ENCODE data around the gene SPATA3. TPM values are rescaled to one million over a fixed set of nuclear protein-coding genes. Genes with fewer than 3 reads are reported as not detected.

SPATA3 gene
- polyA plus RNA-seq, 2 of the 4 experiments (the other 2 are of a cell fraction), result not detected

GRCh38 chr2:231037202-231037730 is 41.3 kb downstream of the SPATA3 start, which contains the start of gene C2orf72:
Gene C2orf72 (plus strand): TSS chr2:231037523. CDS start chr2:231037566, 43 bp downstream.
- CTCF ChIA-PET, result interaction anchor here (0.9 to 1.6 kb wide), 2 partner anchors 16 to 52 kb away, joined by 3 to 11 read pairs; no protein-coding TSS in a partner anchor
- ATAC-seq (peak; percentile 75 to 76), DNase-seq (ENCODE audit: low read depth in 1 of 2, low spot score in 1 of 2) (peak in 1 of 2 experiments; percentile 47)

GRCh38 chr2:231037731-231038482 is 42.0 kb downstream of the SPATA3 start:
- 56% methylated on average over 13 of the region's 104 CpGs for WGBS (ENCODE audit: missing lambda C conversion rate)
- FAIRE-seq, result no peak

More at GRCh38 chr2:231037202-231037730, 41.3 kb downstream of the SPATA3 start, which contains the start of gene C2orf72:
- 0 out of 3 replicates have a peak, but pooled peaks have one; percentile 64 for TF ChIP-seq BCL3 (IDR thresholded peaks at IDR 0.05)
- peak; percentile 60 for TF ChIP-seq POLR2A (IDR thresholded peaks at IDR 0.05; ENCODE audit: low read length)
- peak; percentile 35; the same call in 1 of the 2 replicates for TF ChIP-seq PHF8 (IDR thresholded peaks at IDR 0.05; ENCODE audit: borderline replicate concordance, low read depth)
- TF ChIP-seq SMC3 (IDR thresholded peaks at IDR 0.05), result no peak
- POLR2A ChIA-PET, result interaction anchor here (0.6 kb wide), 1 partner anchor 275 kb away, joined by 8 read pairs; no protein-coding TSS in a partner anchor
- FAIRE-seq, result no peak
- peak within 1 kb of the TSS; percentile 69 to 93 for H3K27ac ChIP-seq
- H3K4me3 ChIP-seq, result peak within 1 kb of the TSS; percentile 57
- 2% methylated on average over 10 of the region's 61 CpGs for WGBS (ENCODE audit: missing lambda C conversion rate)
- peak within 1 kb of the TSS; percentile 91 for H3K4me2 ChIP-seq
- H3K9me3 ChIP-seq, result no peaks in the 10 kb centered on the region
- peaks cover 27% of the 10 kb centered on the region for H3K4me1 ChIP-seq

GRCh38 chr2:231038483-231039293 is 42.8 kb downstream of the SPATA3 start:
- Histone ChIP-seq H3K4me3 (peak overlapping the region; percentile 57), H3K4me2 (peak overlapping the region; percentile 91), H3K27ac (peak overlapping the region in 1 of 2 experiments; percentile 93; a peak in 5 of 6 replicates), H3K9me3 (no peaks in the 10 kb centered on the region), H3K4me1 (peaks cover 21% of the 10 kb centered on the region)
- FAIRE-seq (no peak), DNase-seq (ENCODE audit: low read depth in 1 of 2, low spot score in 1 of 2) (no peak), ATAC-seq (peak in 1 of 2 experiments; percentile 17; a peak in 3 of 6 replicates)
- POLR2A ChIA-PET, result interaction anchor here (1.0 kb wide), 1 partner anchor 14 kb away, joined by 3 read pairs; no protein-coding TSS in a partner anchor
- 91% methylated on average over 19 of the region's 21 CpGs for WGBS (ENCODE audit: missing lambda C conversion rate)
- CTCF ChIA-PET, result interaction anchor here (0.8 to 2.8 kb wide), 3 partner anchors 13 to 18 kb away, joined by 3 to 22 read pairs (median 3); partner anchors contain the start of gene PSMD1
- no peak for TF ChIP-seq NPAS2 (CRISPR knock-in tag; IDR thresholded peaks at IDR 0.05; ENCODE audit: borderline replicate concordance)
- no peak for TF ChIP-seq MAX (IDR thresholded peaks at IDR 0.05)
- no peak for TF ChIP-seq E2F6 (IDR thresholded peaks at IDR 0.05; ENCODE audit: borderline replicate concordance, low read depth)
- TF ChIP-seq EHF (CRISPR knock-in tag; IDR thresholded peaks at IDR 0.05), result no peak
- TF ChIP-seq SMC3 (IDR thresholded peaks at IDR 0.05), result no peak
- TF ChIP-seq POLR2A (IDR thresholded peaks at IDR 0.05; ENCODE audit: low read length), result no peak
- TF ChIP-seq CHD4 (IDR thresholded peaks at IDR 0.05; ENCODE audit: borderline replicate concordance), result no peak
- TF ChIP-seq RARB (CRISPR knock-in tag; IDR thresholded peaks at IDR 0.05), result no peak
- TF ChIP-seq ESRRA (IDR thresholded peaks at IDR 0.05; ENCODE audit: borderline replicate concordance, low read length), result no peak
- no peak for TF ChIP-seq RAD21 (conservative IDR thresholded peaks at IDR 0.05 in 1 of 2, IDR thresholded peaks at IDR 0.05 in 1 of 2)
- TF ChIP-seq FOSB (CRISPR knock-in tag; IDR thresholded peaks at IDR 0.05), result no peak
- TF ChIP-seq ZNF302 (CRISPR knock-in tag; IDR thresholded peaks at IDR 0.05), result no peak
- no peak for TF ChIP-seq USF2 (IDR thresholded peaks at IDR 0.05)
- no peak for TF ChIP-seq ZC3H11A (IDR thresholded peaks at IDR 0.05)

More at GRCh38 chr2:231037731-231038482, 42.0 kb downstream of the SPATA3 start:
- Histone ChIP-seq H3K27ac (peak overlapping the region; percentile 69 to 93), H3K4me2 (peak overlapping the region; percentile 91), H3K4me1 (peaks cover 27% of the 10 kb centered on the region), H3K9me3 (no peaks in the 10 kb centered on the region), H3K4me3 (peak overlapping the region; percentile 57)
- TF ChIP-seq HES2 (IDR thresholded peaks at IDR 0.05), result no peak
- no peak for TF ChIP-seq CHD4 (IDR thresholded peaks at IDR 0.05; ENCODE audit: borderline replicate concordance)
- peak; percentile 40 for TF ChIP-seq CTCF (IDR thresholded peaks at IDR 0.05)
- TF ChIP-seq RFX5 (IDR thresholded peaks at IDR 0.05), result no peak
- no peak for TF ChIP-seq CEBPB (IDR thresholded peaks at IDR 0.05)
- TF ChIP-seq MYC (IDR thresholded peaks at IDR 0.05; ENCODE audit: borderline replicate concordance, low read length), result no peak
- TF ChIP-seq BHLHE40 (IDR thresholded peaks at IDR 0.05; ENCODE audit: low read depth, low read length), result no peak
- no peak for TF ChIP-seq SREBF2 (IDR thresholded peaks at IDR 0.05)
- DNase-seq (ENCODE audit: low read depth in 1 of 2, low spot score in 1 of 2) (peak; percentile 31 to 48), ATAC-seq (peak; percentile 81 to 88)
- CTCF ChIA-PET, result interaction anchor here (0.8 to 2.8 kb wide), 5 partner anchors 14 to 53 kb away, joined by 3 to 22 read pairs (median 3); partner anchors contain the start of gene PSMD1
- POLR2A ChIA-PET, result no interaction called here
